GM21825 (cell line): ENCODE measurements around the gene SLC39A11.
"Not testable (repeated sequence)": the region's sequence is repeated elsewhere in the genome, so short reads cannot be mapped to it uniquely, and the experiment has no call there.

Experiments used
- ATAC-seq: cut with Tn5 transposase; IDR thresholded peaks from one replicate; pipeline ENCODE4 v1.9.1; 2021; ENCODE audit warnings: mild to moderate bottlenecking, moderate library complexity; ENCODE audit not compliant: unreplicated experiment

The SLC39A11 gene

DNA sequence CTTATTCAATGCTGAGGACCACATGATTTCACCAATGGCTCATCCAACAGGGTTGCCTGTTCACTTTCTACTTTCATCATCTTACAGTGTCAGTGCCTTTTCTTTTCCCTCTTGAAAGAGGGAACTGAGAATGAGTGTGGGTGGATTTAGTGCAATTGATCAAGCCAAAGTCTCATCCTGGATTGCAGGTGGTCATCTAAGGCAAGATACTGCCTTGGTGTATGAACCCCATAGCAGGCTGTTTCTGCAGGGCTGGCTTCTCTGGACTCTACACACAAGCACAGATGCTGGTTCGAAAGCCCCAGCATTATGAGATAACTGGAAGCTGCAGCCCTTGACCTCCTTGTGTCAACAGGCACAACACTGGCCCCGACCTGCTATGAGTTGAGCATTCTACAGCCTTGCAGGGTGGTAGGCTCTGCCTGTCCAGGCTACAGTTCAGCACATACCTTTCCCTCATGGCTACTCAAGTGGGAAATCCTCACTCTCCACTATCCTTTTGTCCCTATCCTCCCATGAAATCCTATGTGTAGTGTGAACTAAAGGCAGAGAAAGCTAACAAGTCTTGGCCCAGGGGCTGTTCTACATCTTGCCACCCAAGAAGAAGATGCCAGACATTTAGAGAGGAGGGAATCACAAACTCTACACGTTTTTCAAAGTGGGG, 358.7 kb downstream of the SLC39A11 start:
- ATAC-seq: no peak

- no peak for ATAC-seq
Measured at GRCh38 chr17:72732893-72733618, 359.4 kb downstream of the SLC39A11 start.

GRCh38 chr17:72730077-72730476, 362.4 kb downstream of the SLC39A11 start:
- no peak for ATAC-seq

GRCh38 chr17:72726936-72727335, 365.6 kb downstream of the SLC39A11 start:
- ATAC-seq: peak; percentile 89

- peak; percentile 42 for ATAC-seq
Measured at GRCh38 chr17:72725433-72726068, 366.9 kb downstream of the SLC39A11 start.

GRCh38 chr17:72724267-72724666, 368.2 kb downstream of the SLC39A11 start:
- ATAC-seq: no peak

DNA sequence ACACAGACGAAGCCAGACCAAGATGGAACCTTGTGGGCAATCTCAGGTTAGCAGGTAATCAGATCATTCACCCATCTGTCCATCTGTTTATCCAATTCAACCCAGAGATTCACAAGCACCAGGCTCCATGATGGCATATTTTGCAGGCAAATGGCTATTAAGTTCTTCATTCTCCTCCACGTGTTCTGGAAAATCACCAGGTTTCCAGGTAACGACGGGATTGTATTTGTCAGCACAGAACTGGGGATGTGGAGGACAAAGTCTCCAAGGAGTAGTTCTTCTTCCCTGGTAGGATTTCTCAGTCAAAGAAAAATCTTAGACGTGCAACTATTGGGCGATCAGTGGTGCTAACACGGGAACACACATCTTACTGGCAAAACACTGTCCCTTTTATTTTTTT, 368.8 kb downstream of the SLC39A11 start:
- no peak for ATAC-seq

GRCh38 chr17:72720494-72720825, 372.0 kb downstream of the SLC39A11 start:
- no peak for ATAC-seq

- peak; percentile 71 for ATAC-seq
Measured at GRCh38 chr17:72719578-72720493, 372.7 kb downstream of the SLC39A11 start.

DNA sequence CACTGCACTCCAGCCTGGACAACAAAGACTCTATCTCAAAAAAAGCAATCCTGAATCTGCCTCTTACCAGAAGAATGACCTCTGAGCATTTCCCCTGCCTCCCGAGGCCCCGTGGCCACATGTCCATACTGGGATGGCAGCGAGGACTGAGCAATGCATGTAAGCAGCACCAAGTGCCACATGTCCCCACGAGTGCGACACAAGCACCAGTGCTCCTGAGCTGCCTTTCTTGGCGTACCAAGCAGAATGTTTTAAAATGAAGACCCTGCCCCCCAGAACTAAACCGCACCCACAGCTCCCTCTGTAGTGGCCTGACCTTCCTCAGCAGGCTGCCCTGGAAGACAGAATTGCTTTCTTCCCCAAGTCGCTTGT, 373.3 kb downstream of the SLC39A11 start:
- no peak for ATAC-seq

DNA sequence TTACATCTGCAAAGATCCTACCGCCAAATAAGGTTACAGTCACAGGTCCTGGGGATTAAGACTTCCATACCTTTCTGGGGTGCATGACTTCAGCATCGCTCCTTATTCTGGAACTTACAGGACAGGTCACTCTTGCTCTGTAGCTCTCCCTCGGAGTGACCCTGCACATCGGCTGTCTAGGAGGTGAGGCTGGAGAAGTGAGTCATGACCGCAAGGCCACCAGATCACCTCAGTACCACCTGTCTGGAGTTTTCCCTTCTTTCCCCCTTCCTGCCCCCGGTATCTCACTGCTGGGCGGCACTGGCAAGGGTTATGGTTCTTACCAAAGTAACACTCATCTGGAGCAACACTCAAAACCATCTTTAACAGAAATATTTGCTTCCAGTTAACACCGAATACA, 374.8 kb downstream of the SLC39A11 start:
- no peak for ATAC-seq

- no peak for ATAC-seq
Measured at GRCh38 chr17:72717276-72717675, 375.2 kb downstream of the SLC39A11 start.

DNA sequence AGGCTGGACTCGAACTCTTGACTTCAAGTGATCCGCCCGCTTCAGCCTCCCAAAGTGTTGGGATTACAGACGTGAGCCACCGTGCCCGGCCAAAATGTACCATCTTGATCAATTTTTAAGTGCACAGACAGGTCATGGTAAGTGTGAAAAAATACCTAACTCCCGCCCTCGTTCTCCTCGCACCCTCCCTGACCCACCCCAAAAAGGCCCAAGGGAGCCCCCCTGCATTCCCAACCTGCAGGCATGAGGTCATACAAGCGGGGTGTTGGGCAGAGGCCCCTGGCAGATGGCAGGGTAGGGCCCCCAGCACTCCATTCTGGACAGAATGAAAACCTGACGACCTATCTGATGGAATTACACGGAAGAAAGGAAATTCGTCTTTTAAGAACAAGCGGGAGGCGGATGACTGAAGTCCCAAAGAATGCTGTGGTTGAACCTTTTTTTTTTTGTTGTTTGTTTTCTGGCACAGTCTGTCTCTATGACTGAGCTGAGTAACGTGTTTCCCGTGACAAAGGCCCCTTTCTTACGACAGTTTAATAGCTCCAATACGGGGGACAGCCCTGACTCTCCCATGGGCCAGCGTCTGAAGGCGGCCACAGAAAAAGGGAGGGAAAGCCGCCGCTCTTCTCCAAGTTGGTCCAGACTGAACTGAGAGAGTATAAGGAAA, 376.4 kb downstream of the SLC39A11 start:
- ATAC-seq: no peak

- ATAC-seq: no peak
Measured at GRCh38 chr17:72714357-72714966, 378.0 kb downstream of the SLC39A11 start.

DNA sequence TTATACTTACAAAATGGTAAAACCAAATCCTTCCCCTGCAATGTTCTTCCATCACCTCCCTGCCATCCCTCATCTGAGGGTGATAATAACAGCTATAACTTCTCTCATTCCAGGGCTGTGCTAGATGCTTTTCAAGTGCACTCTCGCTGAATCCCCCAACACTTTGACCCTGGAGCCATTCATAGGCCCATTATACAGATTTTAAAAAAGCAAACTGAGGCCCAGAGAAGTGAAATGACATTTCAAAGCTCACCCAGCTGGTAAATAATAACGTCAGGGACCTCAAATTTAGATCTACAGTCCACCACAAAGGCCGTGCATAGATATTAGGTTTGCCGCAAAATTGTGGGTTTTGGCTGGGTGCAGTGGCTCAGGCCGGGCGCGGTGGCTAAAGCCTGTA, 378.8 kb downstream of the SLC39A11 start:
- no peak for ATAC-seq

- ATAC-seq: no peak
Measured at GRCh38 chr17:72711521-72712310, 380.8 kb downstream of the SLC39A11 start.

GRCh38 chr17:72710834-72711233, 381.7 kb downstream of the SLC39A11 start:
- no peak for ATAC-seq

DNA sequence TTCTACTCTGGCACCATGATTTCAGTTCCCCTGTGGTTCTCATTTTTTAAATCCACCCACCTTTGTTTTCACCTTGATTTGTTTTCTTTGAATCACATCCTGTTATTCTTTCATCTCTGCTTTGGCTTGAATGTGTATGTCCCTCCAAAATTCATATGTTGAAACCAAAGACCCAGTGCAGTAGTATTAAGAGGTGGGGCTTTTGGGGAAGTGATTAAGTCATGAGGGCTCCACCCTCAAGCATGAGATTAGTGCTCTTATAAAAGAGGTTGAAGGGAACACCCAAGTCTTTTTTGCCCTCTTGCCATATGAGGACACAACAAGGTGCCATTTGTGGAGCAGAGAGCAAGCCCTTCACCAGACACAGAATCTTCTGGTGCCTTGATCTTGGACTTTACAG, 382.3 kb downstream of the SLC39A11 start:
- no peak for ATAC-seq

GRCh38 chr17:72708682-72709081, 383.8 kb downstream of the SLC39A11 start:
- not testable (repeated sequence) for ATAC-seq
